Esophagus (tissue), 2 donors: ENCODE results near the gene RP2. TPM values are rescaled to one million over a fixed set of nuclear protein-coding genes. Genes with fewer than 3 reads are reported as not detected.

Experiments used
- H3K27ac ChIP-seq, 2 donors: one replicate each; pipeline ENCODE4 v1.5.1; 2013; ENCODE audit warnings: low read depth in 2 of 2, mild to moderate bottlenecking in 2 of 2, inconsistent platforms in 1 of 2, low read length in 1 of 2, moderate library complexity in 1 of 2
- H3K27me3 ChIP-seq, 2 donors: one replicate each; pipeline ENCODE4 v1.6.1; 2013; ENCODE audit warnings: low read length in 2 of 2, control low read depth in 1 of 2, mild to moderate bottlenecking in 1 of 2; ENCODE audit not compliant: insufficient read depth in 2 of 2, control insufficient read depth in 1 of 2
- H3K36me3 ChIP-seq, 2 donors: one replicate each; pipeline ENCODE4 v1.6.1; 2013; ENCODE audit warnings: low read length in 1 of 2; ENCODE audit not compliant: control insufficient read depth in 2 of 2, insufficient read depth in 2 of 2
- H3K4me1 ChIP-seq, 2 donors: one replicate each; pipeline ENCODE4 v1.6.1; 2013; ENCODE audit warnings: low read length in 1 of 2; ENCODE audit not compliant: control insufficient read depth in 2 of 2, insufficient read depth in 2 of 2
- H3K4me3 ChIP-seq, 2 donors: one replicate each; pipeline ENCODE4 v1.5.1; 2013; ENCODE audit warnings: low read length in 2 of 2, mild to moderate bottlenecking in 2 of 2, low read depth in 1 of 2, moderate library complexity in 1 of 2
- H3K9me3 ChIP-seq, 2 donors: one replicate each; pipeline ENCODE4 v1.6.1; 2013; ENCODE audit warnings: mild to moderate bottlenecking in 2 of 2, low read depth in 1 of 2, low read length in 1 of 2, moderate library complexity in 1 of 2; ENCODE audit not compliant: control insufficient read depth in 2 of 2, insufficient read depth in 1 of 2
- WGBS, 2 donors: extraction: QIAGEN DNeasy Blood & Tissue Kit; methylation state at CpG; one replicate each; pipeline ENCODE4 v1.1.7; 2013; 5-methylcytosine and 5-hydroxymethylcytosine counted together
- polyA plus RNA-seq, 2 donors: library from polyadenylated mRNA; stranded (reverse); fragments of 200-250 nt; gene quantifications; one replicate each; pipeline ENCODE4 v1.2.3, GENCODE V29; 2013
- donor health status: healthy with polysubstance abuse.
- donor health status: Bipolar disorder and iron deficiency.

RP2 gene
- polyA plus RNA-seq, 2 donors: 5.2 to 6.6 TPM

DNA sequence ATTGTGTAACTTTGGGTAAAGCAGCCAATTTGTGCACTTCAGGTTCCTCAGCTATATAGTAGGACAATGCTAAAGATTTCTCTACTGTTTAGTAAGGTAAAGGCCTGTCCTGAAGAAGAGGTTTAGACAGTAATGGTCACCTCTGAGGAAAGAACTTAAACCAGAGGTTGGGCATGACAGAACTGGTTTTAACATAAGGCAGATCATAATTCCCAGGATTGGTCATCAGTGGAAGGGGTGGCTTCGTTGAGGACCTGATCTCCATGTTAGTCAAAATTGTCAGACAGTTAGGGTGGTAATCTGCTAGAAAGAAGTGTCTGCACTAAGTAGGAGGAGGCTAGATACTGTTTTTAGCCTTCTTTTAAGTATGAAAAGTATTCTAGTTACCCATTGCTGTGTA, 4.1 kb downstream of the RP2 start:
- Histone ChIP-seq H3K27ac (no peak overlapping the region), H3K27me3 (no peaks in the 10 kb centered on the region), H3K4me3 (no peak overlapping the region), H3K36me3 (no peaks in the 10 kb centered on the region), H3K9me3 (no peaks in the 10 kb centered on the region), H3K4me1 (peaks cover 0 to 2% of the 10 kb centered on the region in 2 donors)
- WGBS, 2 donors: 48 to 51% methylated on average over 1 of the region's 1 CpG

DNA sequence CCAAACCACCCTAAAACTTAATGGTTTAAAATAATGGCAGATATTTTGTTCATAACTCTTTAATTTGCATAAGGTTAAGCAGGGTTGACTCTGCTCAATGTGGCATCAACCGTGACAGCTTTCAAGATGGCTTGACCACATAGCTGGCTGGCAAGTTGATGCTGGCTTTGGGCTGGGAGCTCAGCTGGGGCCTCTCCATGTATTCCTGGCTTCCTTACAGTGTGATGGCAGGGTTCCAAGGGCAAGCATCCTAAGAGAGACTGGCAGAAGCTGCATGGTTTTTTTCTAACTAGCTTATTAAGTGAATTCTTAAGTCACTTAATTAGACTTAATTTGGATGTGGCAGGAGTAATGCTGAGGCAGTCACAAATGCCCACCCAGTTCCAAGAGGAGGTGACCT, 4.5 kb downstream of the RP2 start:
- H3K27ac ChIP-seq: no peak overlapping the region
- no peaks in the 10 kb centered on the region for H3K27me3 ChIP-seq
- no peaks in the 10 kb centered on the region for H3K9me3 ChIP-seq
- H3K36me3 ChIP-seq: no peaks in the 10 kb centered on the region
- H3K4me3 ChIP-seq: no peak overlapping the region
- H3K4me1 ChIP-seq: peaks cover 0 to 2% of the 10 kb centered on the region in 2 donors
- WGBS, 2 donors: 24 to 57% methylated on average over 1 of the region's 1 CpG

DNA sequence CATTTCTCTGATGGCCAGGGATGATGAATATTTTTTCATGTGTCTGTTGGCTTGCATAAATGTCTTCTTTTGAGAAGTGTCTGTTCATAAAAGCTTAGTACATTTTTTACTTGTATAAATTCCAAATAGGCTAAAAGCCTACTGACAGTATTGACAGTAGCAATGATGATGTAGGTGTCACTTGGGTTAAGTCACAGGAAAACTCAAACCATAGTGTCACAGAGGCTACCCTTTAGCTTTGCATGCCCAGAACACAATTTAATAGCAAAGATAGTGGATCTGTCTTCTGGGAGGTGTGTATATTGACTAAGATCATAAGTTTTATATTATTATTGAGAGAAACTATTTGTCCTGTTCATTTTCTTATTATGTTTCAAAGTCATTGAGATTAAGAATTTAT, 8.1 kb downstream of the RP2 start:
- Histone ChIP-seq H3K9me3 (no peaks in the 10 kb centered on the region), H3K36me3 (no peaks in the 10 kb centered on the region), H3K27me3 (no peaks in the 10 kb centered on the region), H3K4me1 (peaks cover 0 to 2% of the 10 kb centered on the region in 2 donors), H3K27ac (no peak overlapping the region), H3K4me3 (no peak overlapping the region)

DNA sequence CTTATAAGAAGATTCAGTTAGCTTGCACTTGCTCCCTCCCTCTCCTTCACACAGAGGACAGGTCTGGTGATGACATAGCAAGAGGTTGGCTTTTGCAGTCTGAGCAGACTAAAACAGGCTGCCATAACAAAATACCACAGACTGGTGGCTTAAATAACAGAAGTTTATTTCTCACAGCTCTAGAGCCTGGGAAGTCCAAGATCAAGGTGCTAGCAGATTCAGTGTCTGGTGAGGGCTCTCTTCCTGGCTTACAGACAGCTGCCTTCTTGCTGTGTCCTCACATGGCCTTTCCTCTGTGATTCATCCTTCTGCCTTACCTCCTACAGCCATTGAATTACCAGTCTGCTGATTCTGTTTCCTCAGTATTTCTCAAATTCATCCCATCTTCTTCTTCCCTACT, 13.1 kb downstream of the RP2 start:
- no peaks in the 10 kb centered on the region for H3K9me3 ChIP-seq
- no peaks in the 10 kb centered on the region for H3K36me3 ChIP-seq
- no peaks in the 10 kb centered on the region for H3K27me3 ChIP-seq
- no peaks in the 10 kb centered on the region for H3K4me1 ChIP-seq
- no peak overlapping the region for H3K27ac ChIP-seq
- H3K4me3 ChIP-seq: no peak overlapping the region

DNA sequence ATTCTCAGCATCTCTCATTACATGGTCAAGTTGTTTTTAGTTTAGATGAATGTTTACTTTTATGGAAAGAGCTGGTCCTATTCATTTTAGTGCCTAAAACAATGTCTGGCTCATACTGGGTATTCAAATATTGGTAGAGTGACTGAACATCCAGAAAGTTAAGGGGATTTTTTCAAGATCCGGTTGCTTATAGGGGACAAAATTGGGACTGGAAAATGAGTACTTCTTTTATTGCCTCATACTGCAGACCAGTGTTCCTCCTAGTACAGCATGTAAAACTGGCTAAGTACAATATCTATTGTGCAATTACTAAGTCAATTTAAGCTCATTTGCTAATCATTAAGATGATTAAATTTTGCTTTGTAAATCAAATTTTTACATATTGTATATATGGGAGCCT, 13.9 kb downstream of the RP2 start:
- no peaks in the 10 kb centered on the region for H3K27me3 ChIP-seq
- H3K9me3 ChIP-seq: no peaks in the 10 kb centered on the region
- H3K4me1 ChIP-seq: no peaks in the 10 kb centered on the region
- 83 to 94% methylated on average over 1 of the region's 1 CpG for WGBS, 2 donors
- no peak overlapping the region for H3K4me3 ChIP-seq
- H3K27ac ChIP-seq: no peak overlapping the region
- no peaks in the 10 kb centered on the region for H3K36me3 ChIP-seq

DNA sequence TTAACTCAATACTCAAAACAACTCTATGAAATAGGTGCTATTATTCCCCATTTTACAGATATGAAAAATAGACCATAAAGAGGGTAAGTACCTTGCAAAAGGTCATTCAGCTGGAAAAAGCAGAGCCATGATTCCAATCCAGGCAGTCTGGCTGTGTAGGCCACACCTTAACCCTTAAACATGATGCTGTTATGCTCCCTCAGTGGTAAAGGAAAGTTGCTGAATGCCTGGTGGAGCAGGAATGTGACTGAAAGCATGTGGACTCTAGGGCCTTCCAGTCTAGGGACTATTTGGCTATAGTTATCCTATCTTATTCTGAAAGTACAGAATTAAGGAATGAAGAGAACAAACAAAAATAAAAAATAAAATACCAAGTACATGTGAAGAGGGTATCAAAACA, 19.6 kb downstream of the RP2 start:
- Histone ChIP-seq H3K27ac (no peak overlapping the region), H3K9me3 (no peaks in the 10 kb centered on the region), H3K4me1 (no peaks in the 10 kb centered on the region), H3K36me3 (no peaks in the 10 kb centered on the region), H3K4me3 (no peak overlapping the region), H3K27me3 (no peaks in the 10 kb centered on the region)

DNA sequence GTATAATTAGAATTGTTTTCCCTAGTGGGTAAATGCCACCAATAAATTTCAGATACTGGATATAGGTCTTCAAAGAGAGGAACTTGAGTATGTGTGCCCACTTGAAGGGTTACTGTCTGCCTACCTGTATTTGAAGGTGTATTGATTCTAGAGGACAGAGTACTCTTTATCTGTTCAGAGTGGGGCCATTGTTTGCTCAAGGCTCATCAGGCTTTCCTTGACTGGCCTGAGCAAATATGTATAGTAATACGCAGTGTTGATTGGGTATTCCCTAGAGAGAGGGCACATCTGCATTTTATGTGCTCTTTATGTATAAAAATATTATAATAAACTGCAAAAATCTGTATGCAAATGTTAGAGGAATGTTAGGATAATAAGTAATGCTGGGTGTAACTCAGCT, 23.7 kb downstream of the RP2 start:
- WGBS, 2 donors: 48 to 100% methylated on average over 1 of the region's 1 CpG
- Histone ChIP-seq H3K27ac (no peak overlapping the region), H3K9me3 (no peaks in the 10 kb centered on the region), H3K36me3 (no peaks in the 10 kb centered on the region), H3K27me3 (no peaks in the 10 kb centered on the region), H3K4me3 (no peak overlapping the region), H3K4me1 (no peaks in the 10 kb centered on the region)

DNA sequence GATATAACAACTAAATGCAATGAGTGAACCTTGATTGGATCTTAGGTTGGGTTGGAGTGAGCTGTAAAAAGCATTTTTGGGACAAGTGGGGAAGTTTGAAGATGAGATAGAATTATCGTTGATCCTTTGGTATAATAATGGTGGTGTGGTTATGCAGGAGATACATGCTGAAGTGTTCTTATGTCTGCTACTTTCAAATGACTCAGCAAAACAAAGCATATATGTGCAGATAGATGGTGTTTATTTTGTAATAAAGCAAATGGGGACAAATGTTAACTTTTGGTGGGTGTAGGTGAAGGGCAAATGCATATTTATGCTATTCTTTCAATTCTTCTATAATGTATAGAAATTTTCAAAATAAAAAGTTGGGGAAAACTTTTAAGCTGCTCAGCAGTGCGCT, 26.2 kb downstream of the RP2 start:
- 85 to 97% methylated on average over 2 of the region's 2 CpGs for WGBS, 2 donors
- Histone ChIP-seq H3K4me3 (no peak overlapping the region), H3K27me3 (no peaks in the 10 kb centered on the region), H3K4me1 (no peaks in the 10 kb centered on the region), H3K27ac (no peak overlapping the region), H3K9me3 (no peaks in the 10 kb centered on the region), H3K36me3 (no peaks in the 10 kb centered on the region)

DNA sequence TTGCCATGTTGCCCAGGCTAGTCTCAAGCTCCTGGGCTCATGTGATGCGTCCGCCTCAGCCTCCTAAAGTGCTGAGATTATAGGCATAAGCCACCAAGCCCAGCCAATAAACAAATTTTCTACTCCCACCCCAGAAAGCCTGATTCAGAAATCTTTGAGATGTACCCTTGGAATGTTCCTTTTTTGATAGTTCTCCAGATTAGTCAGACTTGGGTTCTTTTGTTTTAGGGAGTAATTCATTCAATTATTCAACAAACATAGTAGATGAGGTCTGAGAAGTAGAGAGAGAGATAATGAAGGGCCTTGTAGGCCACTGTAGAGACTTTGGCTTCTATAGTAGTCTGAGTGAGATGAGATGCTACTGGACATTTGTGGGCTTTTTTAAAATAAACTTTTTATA, 27.8 kb downstream of the RP2 start:
- Histone ChIP-seq H3K9me3 (no peaks in the 10 kb centered on the region), H3K27ac (no peak overlapping the region), H3K36me3 (no peaks in the 10 kb centered on the region), H3K4me3 (no peak overlapping the region), H3K27me3 (no peaks in the 10 kb centered on the region), H3K4me1 (no peaks in the 10 kb centered on the region)
- 90 to 95% methylated on average over 2 of the region's 2 CpGs for WGBS, 2 donors

DNA sequence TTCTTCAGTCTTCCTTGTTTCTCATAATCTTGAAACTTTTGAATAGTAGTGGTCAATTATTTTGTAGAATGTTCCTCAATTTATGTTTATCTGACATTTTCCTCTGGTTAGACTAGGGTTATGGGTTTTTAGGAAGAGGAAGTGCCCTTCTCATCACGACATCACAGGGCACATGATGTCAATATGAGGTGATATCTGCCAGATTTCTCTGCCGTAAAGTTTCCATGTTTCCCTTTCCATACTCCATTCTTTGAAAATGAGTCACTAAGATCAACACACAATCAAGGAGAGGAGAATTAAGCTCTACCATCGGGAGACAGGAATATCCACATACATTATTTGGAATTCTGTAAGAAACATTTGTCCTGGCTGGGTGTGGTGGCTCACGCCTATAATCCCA, 28.4 kb downstream of the RP2 start:
- no peaks in the 10 kb centered on the region for H3K36me3 ChIP-seq
- H3K4me3 ChIP-seq: no peak overlapping the region
- no peak overlapping the region for H3K27ac ChIP-seq
- no peaks in the 10 kb centered on the region for H3K9me3 ChIP-seq
- no peaks in the 10 kb centered on the region for H3K27me3 ChIP-seq
- 56 to 64% methylated on average over 4 of the region's 4 CpGs for WGBS, 2 donors
- no peaks in the 10 kb centered on the region for H3K4me1 ChIP-seq
